ENCODE measurements around the gene SLC16A12.

SLC16A12 gene

GRCh38 chr10:89442289-89442688, 93.1 kb downstream of the SLC16A12 start:
- H3K27ac ChIP-seq = no peak overlapping the region
- TF ChIP-seq CTCF (IDR thresholded peaks at IDR 0.05) = no peak
- no peak overlapping the region for H3K4me3 ChIP-seq
- no peak for DNase-seq
- no peaks in the 10 kb centered on the region for H3K9me3 ChIP-seq
- H3K36me3 ChIP-seq = no peaks in the 10 kb centered on the region
- intact Hi-C loops (cut with DNase I; ENCODE audit: low total_unique reads) = no loop called here
- no peaks in the 10 kb centered on the region for H3K4me1 ChIP-seq
- H3K27me3 ChIP-seq = no peaks in the 10 kb centered on the region

- no peaks in the 10 kb centered on the region for H3K36me3 ChIP-seq
- H3K9me3 ChIP-seq = no peaks in the 10 kb centered on the region
- H3K4me3 ChIP-seq = no peak overlapping the region
- DNase-seq = no peak
- no peaks in the 10 kb centered on the region for H3K27me3 ChIP-seq
- TF ChIP-seq CTCF (IDR thresholded peaks at IDR 0.05) = no peak
- H3K27ac ChIP-seq = no peak overlapping the region
- no peaks in the 10 kb centered on the region for H3K4me1 ChIP-seq
- intact Hi-C loops (cut with DNase I; ENCODE audit: low total_unique reads) = no loop called here
Measured at GRCh38 chr10:89440226-89441009, 95.0 kb downstream of the SLC16A12 start.

- Histone ChIP-seq H3K9me3 (no peaks in the 10 kb centered on the region), H3K27me3 (no peaks in the 10 kb centered on the region), H3K4me1 (no peaks in the 10 kb centered on the region), H3K4me3 (no peak overlapping the region), H3K27ac (no peak overlapping the region), H3K36me3 (no peaks in the 10 kb centered on the region)
- TF ChIP-seq CTCF (IDR thresholded peaks at IDR 0.05) = no peak
- no peak for DNase-seq
- intact Hi-C loops (cut with DNase I; ENCODE audit: low total_unique reads) = no loop called here
Measured at GRCh38 chr10:89438525-89438924, 96.9 kb downstream of the SLC16A12 start.

- no peak for TF ChIP-seq CTCF (IDR thresholded peaks at IDR 0.05)
- no peak for DNase-seq
- Histone ChIP-seq H3K4me3 (no peak overlapping the region), H3K4me1 (no peaks in the 10 kb centered on the region), H3K27me3 (no peaks in the 10 kb centered on the region), H3K27ac (no peak overlapping the region), H3K9me3 (no peaks in the 10 kb centered on the region), H3K36me3 (no peaks in the 10 kb centered on the region)
- intact Hi-C loops (cut with DNase I; ENCODE audit: low total_unique reads) = no loop called here
Measured at GRCh38 chr10:89431977-89432376, 103.4 kb downstream of the SLC16A12 start.

GRCh38 chr10:89428877-89429276, 106.5 kb downstream of the SLC16A12 start:
- H3K36me3 ChIP-seq = no peaks in the 10 kb centered on the region
- no peak for DNase-seq
- intact Hi-C loops (cut with DNase I; ENCODE audit: low total_unique reads) = loop anchor here (10.0 kb wide), 1 partner anchor 276 kb away; the partner anchor contains the start of gene KIF20B

More at GRCh38 chr10:89428877-89429276, 106.5 kb downstream of the SLC16A12 start:
- Histone ChIP-seq H3K27me3 (no peaks in the 10 kb centered on the region), H3K4me1 (no peaks in the 10 kb centered on the region), H3K4me3 (no peak overlapping the region), H3K9me3 (no peaks in the 10 kb centered on the region), H3K27ac (no peak overlapping the region)
- TF ChIP-seq CTCF (IDR thresholded peaks at IDR 0.05) = no peak
